Hematopoietic multipotent progenitor cell treated with erythropoietin and hydrocortisone succinate and interleukin-3 and kit ligand, for 15 days (in vitro differentiated cells): ENCODE data around the gene CNDP2.

Source experiments
- DNase-seq: peaks from one replicate; pipeline ENCODE4 v3.0.0-alpha.2; 2015; ENCODE audit warnings: low spot score

Gene CNDP2

GRCh38 chr18:74573053-74573452, 76.9 kb downstream of the CNDP2 start:
- no peak for DNase-seq
